Heart left ventricle (tissue), 13 donors: ENCODE results near the gene OLFM1.

Experiments
- CTCF ChIP-seq, 12 donors: fragments of 200-600 bp; sonication (generic) in 4 of 12; IDR thresholded peaks; one replicate each; pipeline versions ENCODE4 v1.5.0 to v1.8.0; 2018 to 2022; ENCODE audit warnings: antibody characterized with exemption in 12 of 12, mild to moderate bottlenecking in 5 of 12
- POLR2A ChIP-seq, 2 donors: fragments of 450-650 bp; IDR thresholded peaks; one replicate each; pipeline ENCODE4 v1.6.1; 2017; ENCODE audit warnings: antibody characterized with exemption in 2 of 2, mild to moderate bottlenecking in 2 of 2, moderate library complexity in 2 of 2
- donor health status: ischemic (EF 13 %, LVEDD 7.1; RV severe dilation, severe dysfunction).
- donor health status: DM: no; HTN: yes; CAD: no.
- donor health status: DM: no; HTN: no; CAD: no.
- donor health status: ischemic (EF 25% LVEDD 6.9; RV normal size, moderate dysfunction).
- donor health status: ischemic (EF 25% LVEDD 5.7; RV mildly dilated, moderate dysfunction).
- donor health status: ischemic (EF 35%, LVEDD 5.7; RV mildly dilated, moderate dysfunction).
- donor health status: nonischemic (EF 11% LVEDD 7.7; RV severe dilation, severe dysfunction).
- donor health status: DM: yes; HTN: yes; CAD: no.
- donor health status: PGD.
- donor health status: ischemic (EF 29% LVEDD 5.4; RV normal size, mild dysfunction).
- donor health status: nonischemic (EF 23%, LVEDD 6.1; RV moderate dilation, normal function).

DNA sequence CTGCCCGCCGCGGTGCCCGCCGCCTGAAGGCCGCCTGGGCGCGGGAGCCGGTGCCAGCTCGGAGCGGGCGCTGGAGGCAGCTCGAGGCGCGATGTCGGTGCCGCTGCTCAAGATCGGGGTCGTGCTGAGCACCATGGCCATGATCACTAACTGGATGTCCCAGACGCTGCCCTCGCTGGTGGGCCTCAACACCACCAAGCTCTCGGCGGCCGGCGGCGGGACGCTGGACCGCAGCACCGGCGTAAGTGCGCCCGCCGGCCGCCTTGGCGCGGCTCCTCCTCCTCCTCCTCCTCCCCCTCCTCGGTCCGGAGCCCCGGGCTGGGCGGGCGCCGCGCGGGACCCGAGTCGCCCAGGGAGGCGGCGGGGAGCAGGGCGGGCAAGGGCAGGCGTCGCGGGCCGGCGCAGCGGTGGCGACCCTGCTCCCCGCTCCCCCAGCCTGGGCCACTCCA is 455 bp downstream of the OLFM1 start:
- TF ChIP-seq POLR2A (IDR thresholded peaks at IDR 0.05), result no peak
- no peak for TF ChIP-seq CTCF (IDR thresholded peaks at IDR 0.05)
